Islet of Langerhans (tissue), 1 donor: Measurements from ENCODE around the gene ZFAND6.
"Not testable (repeated sequence)": the region's sequence is repeated elsewhere in the genome, so short reads cannot be mapped to it uniquely, and the experiment has no call there.

Experiments used
- FAIRE-seq: peaks from one replicate; lab custom pipeline; 2011; peaks lifted over from hg19 to GRCh38; lab: Jason Lieb, UNC

The ZFAND6 gene

DNA sequence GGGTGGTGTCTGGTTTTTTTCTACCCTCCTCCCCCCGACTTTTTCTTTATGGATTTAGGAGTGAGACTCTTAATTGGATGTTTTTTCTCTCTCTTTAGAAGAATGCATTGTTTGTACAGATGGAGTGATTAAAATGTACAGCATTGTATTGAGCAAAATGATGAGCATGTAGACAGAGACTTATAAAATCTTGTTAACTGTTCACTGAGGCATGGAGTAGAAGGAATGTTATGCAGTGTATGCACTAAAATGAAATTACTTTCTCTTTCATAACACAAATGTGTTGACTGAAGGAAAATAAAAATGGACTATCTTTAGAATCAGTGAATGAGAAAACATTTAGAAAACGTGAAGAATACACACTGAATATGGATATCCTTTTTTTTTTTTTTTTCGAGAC lies 39.8 kb downstream of the ZFAND6 start:
- peak; percentile 66 for FAIRE-seq

DNA sequence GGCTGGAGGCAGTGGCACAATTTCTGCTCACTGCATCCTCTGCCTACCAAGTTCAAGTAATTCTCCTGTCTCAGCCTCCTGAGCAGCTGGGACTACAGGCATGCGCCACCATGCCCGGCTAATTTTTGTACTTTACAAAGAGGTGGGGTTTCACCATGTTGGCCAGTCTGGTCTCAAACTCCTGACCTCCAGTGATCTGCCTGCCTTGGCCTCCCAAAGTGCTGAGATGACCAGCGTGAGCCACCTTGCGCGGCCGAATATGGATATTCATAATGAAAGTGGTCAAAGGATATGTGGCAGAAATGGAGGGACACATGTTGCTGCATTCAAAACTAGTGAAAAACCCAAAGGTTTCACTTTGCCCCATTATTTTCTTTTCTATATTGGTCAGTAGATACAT lies 40.2 kb downstream of the ZFAND6 start:
- not testable (repeated sequence) for FAIRE-seq

DNA sequence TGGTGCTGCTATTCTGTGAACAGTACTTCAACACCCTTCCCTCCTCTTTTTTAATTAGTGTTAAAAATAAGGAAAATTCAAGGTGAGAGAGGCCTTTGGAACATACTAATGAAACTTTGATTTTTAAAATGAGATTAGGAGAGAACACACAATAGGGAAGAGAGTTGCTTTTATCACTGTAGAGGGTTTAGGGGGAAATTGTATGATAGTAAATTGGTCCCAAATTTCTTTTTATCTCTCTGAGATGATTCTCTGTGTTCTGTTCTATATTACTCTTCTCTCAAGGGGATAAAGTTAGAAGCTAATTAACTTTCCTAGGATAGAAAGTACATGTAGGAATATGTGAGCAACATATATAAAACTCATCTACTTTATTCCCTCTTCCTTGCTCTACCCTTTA lies 40.8 kb downstream of the ZFAND6 start:
- no peak for FAIRE-seq

DNA sequence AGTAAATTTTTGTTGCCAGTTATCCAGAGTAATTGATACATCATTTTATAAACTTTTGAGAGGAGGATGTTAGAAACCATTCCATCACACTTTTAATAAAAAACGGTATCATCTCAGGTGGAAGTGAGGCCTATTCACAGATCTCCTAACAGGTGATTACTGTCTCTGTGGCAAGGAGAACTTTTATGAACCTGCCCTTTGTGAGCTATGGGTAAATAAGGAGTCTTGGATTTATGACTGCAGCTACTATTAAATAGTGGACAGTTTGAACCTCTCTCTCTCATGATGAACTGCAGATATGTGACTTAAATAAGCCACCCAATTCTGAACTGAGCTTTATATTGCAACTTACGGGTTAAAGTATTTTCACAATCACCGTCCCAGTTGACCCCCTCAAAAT lies 45.7 kb downstream of the ZFAND6 start:
- no peak for FAIRE-seq

DNA sequence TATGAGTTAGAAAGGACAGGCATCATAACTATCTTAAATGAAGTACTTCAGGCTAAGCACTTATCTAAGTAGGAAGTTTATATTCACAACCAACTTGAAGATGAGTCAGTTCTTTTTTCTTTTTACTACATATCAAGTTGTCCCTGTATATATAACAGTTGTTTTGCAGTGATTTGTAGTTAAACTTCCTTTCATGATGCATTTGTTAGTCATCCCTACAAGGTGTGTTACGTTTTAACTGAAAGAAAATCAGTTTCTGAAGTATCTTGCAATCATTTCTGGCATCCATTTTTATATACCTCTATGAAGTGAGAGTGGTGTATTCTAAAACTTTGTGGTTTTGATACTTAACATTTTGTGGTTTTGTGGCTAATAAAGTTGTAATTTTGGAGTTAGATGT lies 46.1 kb downstream of the ZFAND6 start:
- no peak for FAIRE-seq

DNA sequence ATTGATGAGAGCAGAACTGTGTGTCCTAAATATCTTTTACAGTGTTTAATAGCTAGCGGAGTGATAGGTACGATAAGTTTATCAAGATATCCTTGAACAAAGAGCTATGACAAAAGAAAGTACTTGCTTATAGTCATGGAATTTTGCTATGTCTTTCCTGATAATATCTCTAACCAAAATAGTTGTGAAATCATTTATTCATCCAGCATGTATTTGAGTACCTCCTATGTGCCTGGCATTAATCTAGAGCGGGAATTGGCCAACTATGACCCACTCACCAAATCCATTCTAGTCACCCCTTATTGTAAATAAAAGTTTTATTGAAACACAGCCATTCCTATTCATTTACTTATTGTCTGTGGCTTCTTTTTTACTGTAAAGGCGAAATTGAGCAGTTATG lies 46.6 kb downstream of the ZFAND6 start:
- FAIRE-seq, result no peak

DNA sequence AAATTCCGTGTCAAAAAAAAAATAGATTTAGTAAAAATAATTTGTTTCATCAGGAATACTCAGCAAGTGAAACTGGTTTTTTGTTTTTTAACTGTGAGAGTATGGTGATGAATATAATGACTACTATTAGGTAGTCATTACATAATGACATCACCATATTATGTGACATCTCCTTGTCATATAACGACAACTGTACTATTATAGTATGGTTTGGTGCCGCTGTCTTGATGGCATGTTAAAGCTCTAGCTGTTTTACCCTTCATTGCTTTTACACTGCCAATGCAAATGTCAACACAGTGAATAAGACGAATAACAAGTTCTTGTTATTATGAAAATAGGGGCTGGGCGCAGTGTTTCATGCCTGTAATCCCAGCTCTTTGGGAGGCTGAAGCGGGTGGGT lies 47.7 kb downstream of the ZFAND6 start:
- FAIRE-seq, result no peak

DNA sequence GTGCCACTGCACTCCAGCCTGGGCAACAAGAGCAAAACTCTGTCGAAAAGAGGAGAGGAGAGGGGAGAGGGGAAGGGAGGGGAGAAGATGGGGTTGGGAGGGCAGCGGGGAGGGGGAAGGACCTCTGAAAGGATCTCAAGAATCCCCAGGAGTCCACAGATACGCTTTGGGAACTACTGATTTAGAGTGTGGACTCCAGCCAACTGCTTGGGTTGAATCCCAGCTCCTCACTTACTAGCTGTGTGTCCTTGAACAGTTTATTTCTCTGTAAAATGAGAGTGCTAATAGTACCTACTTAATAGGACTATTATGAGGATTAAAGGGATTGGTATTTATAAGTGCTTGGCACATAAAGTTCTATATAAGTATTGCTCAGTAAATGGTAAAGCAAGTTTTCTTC lies 48.3 kb downstream of the ZFAND6 start:
- no peak for FAIRE-seq

DNA sequence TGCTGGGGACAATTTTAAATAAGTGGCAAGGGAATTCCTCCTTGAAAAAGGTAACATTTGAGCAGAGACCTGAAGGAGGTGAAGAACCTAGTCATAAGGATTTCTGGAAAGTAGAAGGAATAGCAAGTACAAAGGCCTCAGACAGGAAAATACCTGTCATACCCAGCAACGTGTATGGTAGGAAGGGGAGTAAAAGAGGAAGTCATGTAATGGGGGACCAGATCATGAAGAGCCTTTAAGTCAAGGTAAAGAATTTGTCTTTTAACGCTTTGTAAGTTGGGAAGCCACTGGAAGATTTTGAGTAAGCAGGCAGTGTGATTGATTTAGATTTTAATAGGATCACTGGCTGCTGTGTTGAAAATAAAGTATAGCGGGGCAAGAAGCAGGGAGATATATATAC lies 49.9 kb downstream of the ZFAND6 start:
- no peak for FAIRE-seq

DNA sequence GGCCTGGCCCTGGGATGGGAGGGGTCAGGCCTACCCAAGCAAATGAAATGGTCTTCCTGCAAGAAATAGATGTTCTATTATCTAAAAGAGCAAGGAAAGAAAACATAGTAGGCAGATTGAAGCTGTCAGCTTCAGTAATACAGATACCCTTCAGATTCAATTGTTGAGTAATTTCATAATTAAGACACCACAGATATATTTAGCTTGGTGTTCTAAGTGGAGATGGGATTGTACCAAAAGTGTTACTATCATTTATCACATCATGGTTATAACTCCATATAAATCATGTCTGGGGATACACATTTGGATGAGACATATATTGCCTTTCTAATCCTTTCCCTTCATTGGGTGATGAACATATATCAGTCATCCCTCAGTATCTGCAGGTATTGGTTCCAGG lies 51.4 kb downstream of the ZFAND6 start:
- FAIRE-seq, result no peak

DNA sequence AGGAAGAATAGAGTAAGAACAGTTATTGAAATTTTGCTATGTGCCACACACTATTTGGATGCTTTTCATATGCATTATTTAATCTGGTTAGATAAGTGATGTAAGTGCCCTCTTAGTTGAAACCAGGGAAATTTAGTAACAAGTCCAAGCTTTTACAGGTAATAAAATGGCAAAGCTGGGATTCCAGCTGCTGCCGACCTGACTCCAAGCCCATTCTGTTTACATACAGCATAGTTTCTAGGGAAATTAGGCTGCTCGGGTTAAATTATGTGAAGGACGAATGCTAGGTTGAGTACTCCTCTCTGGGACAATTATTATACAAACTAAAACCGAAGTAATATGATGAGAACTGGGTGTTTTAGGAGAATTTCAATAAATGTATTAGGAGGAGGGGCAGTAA lies 54.6 kb downstream of the ZFAND6 start:
- FAIRE-seq, result no peak

DNA sequence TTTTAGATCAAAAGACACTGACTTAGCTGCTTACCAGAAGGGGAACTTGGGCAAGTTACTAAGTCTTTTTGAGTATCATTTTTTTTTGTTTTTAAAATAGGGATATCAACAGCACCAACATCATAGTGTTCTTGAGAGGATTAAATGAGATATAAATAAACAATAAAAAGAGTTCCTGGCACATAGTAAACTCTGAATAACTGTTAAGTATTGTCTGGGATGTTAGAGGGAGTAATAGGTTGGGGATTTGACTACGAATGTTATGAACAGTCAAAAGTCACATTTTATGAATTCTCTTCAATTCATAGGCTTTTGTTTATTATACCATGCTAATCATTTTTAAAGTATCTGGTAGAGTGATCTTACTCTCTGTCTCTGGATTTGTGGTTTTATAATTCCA lies 55.5 kb downstream of the ZFAND6 start:
- no peak for FAIRE-seq

DNA sequence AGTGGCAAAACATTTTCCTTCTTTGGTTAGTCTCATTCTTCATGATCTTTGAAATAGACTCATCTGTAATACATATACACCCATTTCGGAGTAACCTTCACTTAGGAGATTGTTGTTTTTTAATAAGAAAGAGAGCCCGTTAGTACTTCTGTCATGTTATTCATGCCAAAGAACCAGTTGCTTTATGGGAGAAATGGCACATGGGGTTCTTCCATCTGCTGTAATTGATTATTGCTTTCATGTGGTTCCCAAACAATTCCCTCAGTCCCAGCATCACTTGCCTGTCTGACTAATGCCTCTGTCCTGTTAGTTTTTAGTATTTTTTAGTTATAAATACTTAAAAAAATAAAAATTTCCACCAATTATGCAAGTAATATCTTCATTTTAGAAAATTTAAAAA lies 59.5 kb downstream of the ZFAND6 start:
- no peak for FAIRE-seq

DNA sequence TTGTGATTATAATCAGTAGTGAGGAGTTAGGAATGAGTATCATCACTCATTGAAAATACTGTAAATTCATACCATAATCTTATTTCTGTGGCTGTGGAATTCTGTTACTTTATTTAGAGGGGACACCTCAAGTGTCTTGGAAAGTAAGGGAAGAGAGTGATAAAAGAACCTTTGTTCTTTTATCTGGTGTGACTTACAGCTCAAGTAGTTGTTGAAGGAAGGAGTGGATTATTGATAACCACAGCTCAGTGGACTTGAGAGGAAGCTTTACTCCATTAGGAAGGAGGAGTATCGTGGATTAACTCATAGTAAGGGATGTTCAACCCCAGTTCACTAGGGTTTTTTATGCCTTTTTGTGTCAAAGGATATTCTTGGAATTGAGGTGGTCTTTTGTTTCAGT lies 61.2 kb downstream of the ZFAND6 start:
- no peak for FAIRE-seq

DNA sequence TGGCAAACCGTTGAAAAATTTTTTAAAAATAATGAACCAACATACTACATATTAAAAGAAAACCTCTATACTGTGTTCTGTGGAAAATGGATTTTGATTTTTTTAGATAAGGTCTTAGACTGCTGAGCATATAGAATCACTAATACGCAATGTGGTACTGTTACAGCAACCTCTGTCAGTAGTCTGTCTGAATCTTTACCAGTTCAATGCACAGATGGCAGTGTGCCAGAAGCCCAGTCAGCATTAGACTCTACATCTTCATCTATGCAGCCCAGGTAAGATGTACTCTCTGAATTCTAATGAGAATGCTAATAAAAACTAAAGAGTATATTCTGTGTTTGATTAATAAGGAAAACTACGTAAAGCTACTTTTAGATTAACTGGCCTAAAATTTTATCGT lies 62.1 kb downstream of the ZFAND6 start:
- FAIRE-seq, result no peak

DNA sequence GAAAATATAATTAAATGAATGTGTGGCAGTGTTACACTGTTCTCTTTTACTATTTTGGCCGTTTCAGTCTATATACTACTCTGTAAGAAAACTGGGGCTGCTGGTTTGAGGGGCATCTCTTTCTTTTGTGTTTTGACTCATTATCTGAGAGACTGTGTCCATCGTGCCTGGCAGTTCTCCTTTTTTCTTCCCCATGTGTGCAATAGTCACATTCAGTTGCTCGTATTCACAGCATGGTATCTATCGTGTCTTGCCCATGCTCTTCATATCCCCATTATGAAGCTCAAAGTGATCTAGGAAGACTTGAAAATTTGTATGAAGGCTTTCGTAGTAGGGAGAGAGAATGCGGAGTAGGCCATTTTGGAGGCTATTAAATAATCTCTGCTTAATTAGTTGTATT lies 63.6 kb downstream of the ZFAND6 start:
- FAIRE-seq, result no peak

DNA sequence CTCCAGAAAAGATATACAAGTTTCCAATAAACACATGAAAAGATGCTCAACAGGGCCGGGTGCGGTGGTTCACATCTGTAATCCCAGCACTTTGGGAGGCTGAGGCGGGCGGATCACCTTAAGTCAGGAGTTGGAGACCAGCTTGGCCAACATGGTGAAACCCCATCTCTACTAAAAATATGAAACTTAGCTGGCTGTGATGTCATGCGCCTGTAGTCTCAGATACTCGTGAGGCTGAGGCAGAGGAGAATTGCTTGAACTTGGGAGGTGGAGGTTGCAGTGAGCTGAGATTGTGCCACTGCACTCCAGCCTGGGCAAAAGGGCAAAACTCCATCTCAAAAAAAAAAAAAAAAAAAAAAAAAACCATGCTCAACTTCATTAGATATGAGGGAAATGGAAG lies 67.8 kb downstream of the ZFAND6 start:
- not testable (repeated sequence) for FAIRE-seq

DNA sequence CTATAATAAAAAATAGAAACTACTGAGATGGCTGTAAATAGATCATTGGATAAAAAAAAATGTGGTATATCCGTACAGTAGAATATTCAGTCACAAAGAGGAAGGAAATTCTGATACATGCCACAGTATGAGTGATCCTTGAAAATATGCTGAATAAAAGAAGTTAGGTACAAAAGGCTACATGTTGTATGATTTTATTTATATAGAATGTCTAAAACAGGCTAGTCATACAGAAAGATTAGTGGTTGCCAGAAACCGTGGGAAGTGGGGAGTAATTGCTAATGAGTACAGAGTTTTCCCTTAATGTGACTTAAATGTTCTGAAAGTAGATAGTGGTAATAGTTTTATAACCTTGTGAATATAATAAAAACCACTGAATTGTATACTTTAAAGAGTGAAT lies 68.4 kb downstream of the ZFAND6 start:
- FAIRE-seq, result no peak

DNA sequence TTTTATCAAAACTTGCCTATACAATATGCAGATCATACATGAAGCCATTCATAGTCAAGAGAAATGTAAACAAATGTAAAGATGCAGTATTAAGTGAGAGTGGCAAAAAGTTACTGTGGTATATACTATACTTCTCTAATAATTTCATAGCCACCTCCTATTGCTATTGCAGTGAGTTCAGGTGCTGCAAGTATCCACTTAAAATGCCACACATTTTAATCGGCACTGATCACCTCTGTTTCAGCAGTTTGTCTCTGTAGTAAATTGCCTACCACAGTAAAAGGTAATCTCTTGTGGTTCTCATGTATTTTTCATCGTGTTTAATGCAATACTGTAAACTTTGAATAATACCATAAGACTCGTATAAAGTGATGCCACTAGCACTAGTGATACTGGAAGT lies 72.9 kb downstream of the ZFAND6 start:
- FAIRE-seq, result no peak

DNA sequence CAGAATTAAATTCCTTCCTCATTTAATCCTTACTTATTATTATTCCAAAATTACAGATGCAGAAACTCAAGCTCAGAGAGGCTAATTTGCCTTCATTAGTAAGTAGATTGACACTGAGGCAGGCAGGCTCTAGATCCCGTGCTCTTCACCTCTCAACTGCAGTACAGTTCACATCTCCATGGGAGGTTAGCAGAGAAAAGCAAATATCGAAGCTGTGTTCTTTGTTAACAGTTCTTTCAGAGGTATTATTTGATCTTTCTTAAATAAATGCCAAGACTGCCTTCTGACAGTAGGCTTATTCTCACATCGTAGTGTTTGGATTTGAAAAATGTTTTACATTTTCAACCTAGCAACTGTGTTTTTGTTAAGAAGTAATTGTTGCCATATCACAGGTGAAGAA lies 77.4 kb downstream of the ZFAND6 start:
- no peak for FAIRE-seq

DNA sequence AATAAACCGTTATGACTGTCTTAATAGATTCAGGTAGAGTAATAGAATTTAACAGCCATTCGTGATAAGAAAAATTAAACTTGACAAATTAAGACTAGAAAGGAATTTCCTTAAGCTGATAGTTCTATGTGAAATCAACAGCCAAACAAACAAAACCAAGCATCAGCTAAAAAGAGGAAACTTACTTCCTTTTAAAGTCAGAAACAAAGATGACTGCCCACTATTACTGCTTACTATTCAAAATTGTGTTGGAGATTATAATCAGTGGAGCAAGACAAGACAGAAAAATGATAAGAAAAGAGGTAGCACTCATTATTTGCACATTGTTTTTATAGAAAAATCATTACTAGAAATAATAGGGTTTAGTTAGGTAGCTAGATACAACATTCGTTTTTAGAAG lies 79.5 kb downstream of the ZFAND6 start:
- no peak for FAIRE-seq

DNA sequence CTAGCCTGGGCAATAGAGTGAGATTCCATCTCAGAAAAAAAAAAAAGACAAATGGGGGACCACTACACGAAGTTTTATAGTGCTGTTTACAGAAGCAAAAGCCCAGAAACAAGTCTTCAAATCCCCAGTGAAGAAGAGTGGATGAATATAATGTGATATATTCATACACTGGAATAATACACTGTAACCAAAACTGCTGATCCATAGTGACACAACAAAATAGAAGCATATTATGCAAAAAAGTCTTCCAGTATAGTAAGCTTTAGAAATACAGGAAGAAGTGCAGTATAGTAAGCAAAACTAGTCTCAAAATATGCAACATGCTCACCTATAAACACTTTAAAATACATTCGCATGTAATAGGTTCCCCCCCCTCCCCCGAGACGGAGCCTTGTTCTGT lies 81.4 kb downstream of the ZFAND6 start:
- FAIRE-seq, result no peak

DNA sequence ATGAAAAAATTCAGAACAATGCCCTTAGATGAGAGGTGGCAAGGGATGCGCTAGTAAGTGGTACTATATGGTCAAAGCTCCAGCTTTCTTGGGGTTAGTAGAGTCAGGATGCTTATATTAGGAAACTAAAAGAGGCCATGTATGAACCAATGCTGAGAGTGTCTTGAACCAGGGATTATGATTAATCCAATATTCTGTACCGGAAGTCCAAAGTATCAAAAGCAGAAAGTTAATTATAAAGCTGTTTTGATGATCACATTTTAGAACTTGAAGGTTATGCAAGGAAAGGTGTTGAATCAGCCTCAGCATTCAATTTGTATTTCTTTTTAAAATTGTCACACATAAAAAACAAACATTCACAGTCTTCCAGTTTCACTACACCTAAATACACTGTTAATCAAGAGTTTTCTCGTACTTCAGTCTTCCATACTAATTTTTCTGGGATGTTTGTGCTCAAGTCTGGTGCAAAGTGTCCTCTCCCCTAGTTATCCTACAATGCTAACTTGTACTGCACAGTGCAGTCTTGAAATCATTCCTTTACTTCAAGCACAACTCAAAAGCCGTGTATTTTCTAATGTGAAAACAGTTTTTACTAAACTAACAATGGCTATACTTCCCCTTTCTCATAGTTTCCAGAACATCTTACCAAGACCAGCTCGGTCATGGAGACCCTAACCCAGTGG lies 82.6 kb downstream of the ZFAND6 start:
- FAIRE-seq, result peak; percentile 62

DNA sequence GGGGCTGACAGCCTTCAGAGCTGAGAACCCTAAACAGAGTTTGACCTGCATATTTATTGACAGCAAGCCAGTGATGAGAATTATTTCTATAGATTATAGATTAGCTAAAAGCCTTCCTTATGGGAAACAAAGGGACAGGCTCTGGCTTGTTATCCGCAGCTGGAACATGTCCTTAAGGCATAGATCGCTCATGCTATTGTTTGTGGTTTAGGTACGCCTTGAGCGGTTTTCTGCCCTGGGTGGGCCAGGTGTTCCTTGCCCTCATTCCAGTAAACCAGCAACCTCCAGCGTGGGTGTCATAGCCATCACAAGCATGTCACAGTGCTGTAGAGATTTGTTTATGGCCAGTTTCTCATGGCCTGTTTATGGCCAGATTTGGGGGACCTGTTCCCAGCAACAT lies 83.2 kb downstream of the ZFAND6 start:
- FAIRE-seq, result no peak

DNA sequence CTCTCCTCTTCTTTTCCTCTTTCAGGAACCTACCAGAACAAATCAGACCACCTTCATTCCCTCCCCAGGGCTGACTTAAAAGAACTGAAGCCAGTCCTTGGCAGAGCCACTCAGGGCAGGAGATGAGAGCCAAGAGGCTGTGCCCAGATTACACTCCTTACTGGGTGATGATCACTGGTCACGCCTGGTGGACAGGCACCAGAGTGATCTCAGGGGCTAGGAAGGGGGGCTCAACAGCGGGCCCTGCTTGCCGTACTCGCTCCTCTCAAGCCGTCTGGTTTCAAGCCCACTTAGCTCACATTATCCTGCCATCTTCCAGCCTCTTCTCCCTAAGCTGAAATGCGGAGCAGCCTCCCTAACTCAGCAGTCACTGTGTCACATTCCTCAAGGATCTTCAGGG lies 91.7 kb downstream of the ZFAND6 start:
- FAIRE-seq, result no peak
